ENCODE data around the gene SLC13A4.

DNA sequence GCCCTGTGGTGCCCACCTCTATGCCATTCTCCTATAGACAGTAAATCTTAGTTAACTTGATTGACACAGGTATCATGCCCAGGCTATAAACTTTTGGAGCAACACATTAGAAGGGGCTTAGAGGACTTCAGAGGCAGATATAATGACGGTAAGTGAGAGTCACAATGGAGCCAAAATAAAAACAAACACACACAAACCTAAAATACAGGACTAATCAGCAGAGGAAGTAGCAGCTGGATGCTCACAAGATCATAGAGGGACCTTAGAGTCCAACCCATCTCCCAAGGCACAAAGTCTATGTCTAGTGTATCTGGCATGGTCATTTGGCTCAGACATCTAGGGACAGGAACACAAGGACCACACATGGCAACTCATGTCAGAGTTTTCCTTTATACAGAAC lies 12.3 kb downstream of the SLC13A4 start:
- TF ChIP-seq CTCF (IDR thresholded peaks at IDR 0.05; ENCODE audit: low read length) (no peak), EZH2 (IDR thresholded peaks at IDR 0.05; ENCODE audit: borderline replicate concordance, low read length) (no peak)
